ENCODE results near the gene LAPTM5. TPM values are rescaled to one million over a fixed set of nuclear protein-coding genes. Genes with fewer than 3 reads are reported as not detected.
A peak's percentile ranks its signal among the peaks of the same experiment; 100 is the strongest.

The LAPTM5 gene
- total RNA-seq, 3 donors from 2014 or later = 68.3 to 97.3 (median 86.8) TPM

DNA sequence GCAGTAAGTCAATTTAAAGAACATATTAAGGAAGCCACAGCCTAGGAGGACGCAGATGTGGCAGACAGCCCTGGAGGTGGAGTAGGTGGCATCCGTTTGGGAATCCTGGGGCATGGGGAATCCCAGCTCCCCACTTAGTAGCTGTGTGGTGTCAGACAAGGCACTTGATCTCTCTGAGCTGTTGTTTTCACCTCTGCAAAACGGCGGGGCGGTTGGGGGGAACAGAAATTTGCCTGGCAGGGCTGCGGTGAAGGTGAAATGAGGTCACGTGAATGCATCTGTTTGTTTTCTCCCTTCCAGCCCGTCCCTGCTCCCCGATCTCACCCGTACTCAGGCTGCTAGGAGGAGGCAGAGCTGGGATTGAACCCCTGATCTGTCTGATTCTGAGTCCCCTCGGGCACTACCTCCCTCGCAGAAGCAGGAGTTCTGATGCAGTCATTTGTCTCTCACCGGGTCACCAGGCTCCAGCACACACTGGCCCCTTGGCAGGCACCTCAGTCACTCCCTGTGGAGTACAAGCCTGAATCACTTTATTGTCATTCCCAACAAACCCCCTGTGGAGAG lies 2.2 kb upstream of the LAPTM5 start:
- peaks cover 80% of the 10 kb centered on the region for H3K4me1 Mint-ChIP-seq (ENCODE audit: low read depth)
- peak; percentile 30 to 35 for ATAC-seq
- H3K4me3 Mint-ChIP-seq = peak overlapping the region; percentile 40
- H3K36me3 Mint-ChIP-seq (ENCODE audit: insufficient read depth) = peaks cover 9% of the 10 kb centered on the region
- no peaks in the 10 kb centered on the region for H3K27me3 Mint-ChIP-seq (ENCODE audit: low read depth)
- H3K9me3 Mint-ChIP-seq = no peaks in the 10 kb centered on the region
- peak; percentile 50 for DNase-seq

DNA sequence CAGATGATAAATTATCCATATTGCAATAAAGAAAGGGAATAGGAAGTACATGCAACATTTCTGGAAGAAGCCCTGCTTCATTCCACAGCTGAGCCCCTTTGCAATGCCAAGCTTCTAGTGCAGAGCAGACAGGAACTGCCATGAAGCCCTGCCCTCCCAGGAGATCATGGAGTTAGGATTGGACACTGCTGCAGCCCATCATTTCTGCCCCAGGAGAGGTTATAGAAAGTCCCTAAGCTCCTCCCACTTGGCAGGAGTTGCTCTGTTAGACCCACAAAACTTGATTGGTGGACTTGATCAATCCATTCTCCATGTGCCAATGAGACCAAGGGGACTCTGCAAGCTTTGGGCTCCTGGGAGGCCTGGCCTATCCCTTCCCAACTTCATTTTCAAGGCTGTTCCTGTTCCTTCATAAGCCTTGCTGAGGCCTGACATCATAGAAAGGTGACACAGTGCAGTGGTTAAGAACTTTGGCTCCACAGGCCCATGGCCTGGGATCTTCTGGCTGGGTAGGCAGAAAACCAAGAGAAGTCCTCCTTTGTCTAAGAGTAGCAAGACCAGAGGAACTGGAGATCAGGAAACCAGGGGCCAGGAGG lies 1.3 kb upstream of the LAPTM5 start:
- ATAC-seq = no peak
- H3K9me3 Mint-ChIP-seq = no peaks in the 10 kb centered on the region

DNA sequence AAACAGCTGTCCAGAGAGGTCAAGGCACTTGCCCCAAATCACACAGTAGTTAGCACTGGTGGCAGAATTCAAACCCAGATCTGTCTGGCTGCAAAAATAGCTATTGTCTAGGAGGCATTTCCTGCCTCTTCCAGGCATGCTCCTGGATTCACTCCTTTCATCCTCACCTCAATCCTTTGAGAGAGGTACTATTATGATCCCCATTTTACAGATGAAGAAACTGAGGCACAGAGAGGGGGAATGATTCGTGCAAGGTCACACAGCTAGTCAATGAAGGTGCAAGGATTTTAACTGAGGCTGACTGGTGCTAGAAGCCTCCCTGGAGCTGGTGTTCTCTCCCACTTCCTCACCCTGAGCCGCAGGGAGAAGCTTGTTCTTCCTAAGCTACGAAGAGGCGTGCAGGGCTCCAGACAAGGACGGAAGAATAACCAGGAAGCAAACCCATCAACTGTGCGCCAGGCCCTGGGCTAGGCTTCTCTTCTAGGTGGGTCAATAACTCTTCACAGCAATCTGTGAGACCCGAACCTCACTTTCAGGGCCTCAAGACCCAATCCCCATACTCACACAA lies 631 bp upstream of the LAPTM5 start:
- H3K4me1 Mint-ChIP-seq (ENCODE audit: low read depth) = peaks cover 93% of the 10 kb centered on the region
- peaks cover 9% of the 10 kb centered on the region for H3K36me3 Mint-ChIP-seq (ENCODE audit: insufficient read depth)
- peak overlapping the region; percentile 99 for H3K4me3 Mint-ChIP-seq
- ATAC-seq (no peak), DNase-seq (no peak)
- no peaks in the 10 kb centered on the region for H3K27me3 Mint-ChIP-seq (ENCODE audit: low read depth)
- H3K9me3 Mint-ChIP-seq = no peaks in the 10 kb centered on the region

More for the DNA sequence above, 1.3 kb upstream of the LAPTM5 start:
- H3K27me3 Mint-ChIP-seq (ENCODE audit: low read depth) = no peaks in the 10 kb centered on the region
- H3K4me3 Mint-ChIP-seq = peak overlapping the region; percentile 99
- DNase-seq = no peak
- peaks cover 89% of the 10 kb centered on the region for H3K4me1 Mint-ChIP-seq (ENCODE audit: low read depth)
- H3K36me3 Mint-ChIP-seq (ENCODE audit: insufficient read depth) = peaks cover 9% of the 10 kb centered on the region

DNA sequence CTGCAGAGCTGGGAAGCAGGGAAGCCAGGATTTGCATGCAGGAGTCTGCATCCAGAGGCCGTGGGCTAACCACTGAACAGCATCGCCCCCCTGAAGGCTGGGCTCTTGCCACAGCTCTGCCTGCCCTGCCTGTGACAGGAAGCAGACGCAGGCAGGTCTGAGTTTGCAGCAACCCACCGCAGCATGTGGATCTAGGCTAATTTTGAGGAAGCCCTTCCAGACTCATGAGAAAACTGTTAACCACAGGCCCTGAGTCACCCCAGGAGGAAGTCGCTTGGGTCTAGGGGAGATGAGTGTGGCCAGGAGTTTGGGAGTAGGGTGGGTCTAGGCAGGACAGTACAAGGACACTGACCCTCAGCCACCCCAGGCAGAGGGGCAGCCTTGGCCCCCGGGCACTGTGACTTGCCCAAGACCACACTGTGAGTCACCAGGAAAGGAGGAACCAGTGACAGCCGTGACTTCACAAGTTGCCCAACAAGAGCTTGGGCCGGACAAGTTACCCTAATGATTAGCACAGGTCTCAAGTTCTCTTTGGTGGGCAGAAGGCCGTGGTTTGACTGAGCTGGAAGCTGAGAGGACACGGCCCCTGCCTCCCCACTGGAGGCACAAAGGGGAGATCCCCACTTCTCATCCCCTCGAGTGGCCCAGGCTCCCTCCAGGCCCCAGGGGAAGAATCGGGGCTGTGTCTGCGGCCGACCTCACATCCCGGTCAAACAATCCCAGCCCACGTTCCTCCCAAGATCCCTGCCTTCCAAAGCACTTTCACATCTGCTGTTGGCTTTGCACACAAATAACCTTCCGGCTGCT lies 826 bp downstream of the LAPTM5 start:
- Mint-ChIP-seq H3K36me3 (ENCODE audit: insufficient read depth) (peaks cover 11% of the 10 kb centered on the region), H3K4me1 (ENCODE audit: low read depth) (peaks cover 92% of the 10 kb centered on the region), H3K27me3 (ENCODE audit: low read depth) (no peaks in the 10 kb centered on the region)

DNA sequence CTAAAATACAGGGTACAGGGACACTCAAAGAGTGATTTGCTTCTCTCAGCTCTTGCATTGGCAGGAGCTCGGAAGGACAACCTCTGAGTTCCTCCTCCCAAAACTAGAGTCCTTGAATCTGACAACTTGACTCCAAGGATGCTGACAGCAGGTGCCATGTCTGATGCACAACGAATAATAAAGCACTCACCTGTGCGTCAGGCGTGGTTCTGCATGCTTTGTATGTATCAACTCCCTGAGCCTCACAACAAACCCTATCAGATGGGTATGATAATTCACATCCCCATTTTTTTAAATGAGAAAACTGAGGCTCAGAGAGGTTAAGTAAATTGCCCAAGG lies 1.4 kb downstream of the LAPTM5 start:
- Mint-ChIP-seq H3K4me3 (peak overlapping the region; percentile 99), H3K9me3 (no peaks in the 10 kb centered on the region)
- ATAC-seq = no peak

More for the DNA sequence above, 826 bp downstream of the LAPTM5 start:
- H3K4me3 Mint-ChIP-seq = peak overlapping the region; percentile 99
- DNase-seq (peak; percentile 56), ATAC-seq (peak; percentile 62 to 67)
- H3K9me3 Mint-ChIP-seq = no peaks in the 10 kb centered on the region

DNA sequence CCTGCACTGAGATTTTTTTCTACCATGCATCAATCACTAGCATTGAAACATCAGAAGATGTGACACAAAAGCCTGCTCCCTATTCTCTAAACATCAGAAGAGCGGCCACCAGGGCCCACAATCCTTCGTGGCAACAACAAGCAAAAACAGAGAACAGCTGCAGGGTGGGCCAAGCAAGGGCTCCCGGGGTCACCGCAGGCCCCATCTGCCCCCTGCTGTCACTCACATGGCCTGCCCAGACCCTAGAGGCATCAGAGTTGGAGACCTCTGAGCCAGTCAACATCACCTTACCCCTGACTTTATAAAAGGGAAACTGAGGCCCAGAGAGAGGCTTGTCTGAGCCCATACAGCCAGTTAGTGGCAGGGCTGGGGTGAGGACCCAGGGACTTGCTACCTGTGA lies 1.8 kb downstream of the LAPTM5 start:
- no peak for ATAC-seq
- no peaks in the 10 kb centered on the region for H3K27me3 Mint-ChIP-seq (ENCODE audit: low read depth)
- DNase-seq = no peak

More for the DNA sequence above, 1.4 kb downstream of the LAPTM5 start:
- no peak for DNase-seq
- Mint-ChIP-seq H3K36me3 (ENCODE audit: insufficient read depth) (peaks cover 11% of the 10 kb centered on the region), H3K4me1 (ENCODE audit: low read depth) (peaks cover 93% of the 10 kb centered on the region), H3K27me3 (ENCODE audit: low read depth) (no peaks in the 10 kb centered on the region)

DNA sequence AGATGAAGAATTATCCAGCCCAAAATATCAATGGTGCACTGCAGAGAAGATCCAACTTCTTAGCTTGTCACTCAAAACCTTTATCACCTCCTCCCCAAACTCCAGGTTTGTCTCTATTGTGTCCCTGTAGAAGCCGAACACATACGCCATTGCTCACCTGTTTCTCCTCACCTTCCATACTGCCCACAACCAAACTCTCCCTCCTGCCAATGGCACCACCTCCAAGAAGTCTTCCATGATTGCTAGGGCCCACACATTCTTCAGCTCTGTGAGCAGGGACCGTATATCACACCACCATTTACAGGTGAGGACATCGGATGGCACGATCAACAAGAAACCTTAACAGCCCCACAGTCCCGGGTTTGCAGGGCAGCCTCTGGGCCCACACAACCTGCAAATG lies 2.2 kb downstream of the LAPTM5 start:
- H3K4me3 Mint-ChIP-seq = peak overlapping the region; percentile 99
- ATAC-seq (no peak), DNase-seq (no peak)
- H3K4me1 Mint-ChIP-seq (ENCODE audit: low read depth) = peaks cover 93% of the 10 kb centered on the region
- no peaks in the 10 kb centered on the region for H3K9me3 Mint-ChIP-seq
- no peaks in the 10 kb centered on the region for H3K27me3 Mint-ChIP-seq (ENCODE audit: low read depth)
- H3K36me3 Mint-ChIP-seq (ENCODE audit: insufficient read depth) = peaks cover 11% of the 10 kb centered on the region

More for the DNA sequence above, 1.8 kb downstream of the LAPTM5 start:
- Mint-ChIP-seq H3K36me3 (ENCODE audit: insufficient read depth) (peaks cover 11% of the 10 kb centered on the region), H3K9me3 (no peaks in the 10 kb centered on the region), H3K4me3 (peak overlapping the region; percentile 99), H3K4me1 (ENCODE audit: low read depth) (peaks cover 93% of the 10 kb centered on the region)

DNA sequence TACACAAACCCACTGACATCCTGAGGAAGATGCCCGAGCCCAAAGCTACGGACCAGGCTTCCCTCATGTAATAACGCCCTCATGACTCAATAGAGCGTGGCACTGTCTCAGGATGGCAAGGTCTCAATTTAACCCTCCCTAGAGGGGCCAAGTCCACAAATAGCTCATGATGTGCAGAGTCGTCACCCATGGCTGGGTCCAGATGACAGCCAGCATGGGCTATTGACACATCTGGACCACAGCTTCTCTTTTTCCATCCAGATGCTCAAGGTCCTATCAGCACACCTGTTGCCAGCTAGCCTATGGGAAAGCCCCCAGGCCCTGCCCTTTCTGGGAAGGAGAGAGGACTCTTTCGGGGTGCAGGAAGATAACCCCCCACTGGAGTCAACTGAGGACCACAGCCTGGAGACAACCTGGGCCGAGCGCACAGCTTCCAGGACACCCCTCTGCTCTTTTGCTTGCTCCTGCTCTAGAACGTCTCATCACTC lies 2.8 kb downstream of the LAPTM5 start:
- Mint-ChIP-seq H3K4me3 (peak overlapping the region; percentile 99), H3K9me3 (no peaks in the 10 kb centered on the region), H3K27me3 (ENCODE audit: low read depth) (no peaks in the 10 kb centered on the region), H3K36me3 (ENCODE audit: insufficient read depth) (peaks cover 11% of the 10 kb centered on the region), H3K4me1 (ENCODE audit: low read depth) (peaks cover 93% of the 10 kb centered on the region)
- DNase-seq = no peak
- ATAC-seq = peak; percentile 15 to 27

DNA sequence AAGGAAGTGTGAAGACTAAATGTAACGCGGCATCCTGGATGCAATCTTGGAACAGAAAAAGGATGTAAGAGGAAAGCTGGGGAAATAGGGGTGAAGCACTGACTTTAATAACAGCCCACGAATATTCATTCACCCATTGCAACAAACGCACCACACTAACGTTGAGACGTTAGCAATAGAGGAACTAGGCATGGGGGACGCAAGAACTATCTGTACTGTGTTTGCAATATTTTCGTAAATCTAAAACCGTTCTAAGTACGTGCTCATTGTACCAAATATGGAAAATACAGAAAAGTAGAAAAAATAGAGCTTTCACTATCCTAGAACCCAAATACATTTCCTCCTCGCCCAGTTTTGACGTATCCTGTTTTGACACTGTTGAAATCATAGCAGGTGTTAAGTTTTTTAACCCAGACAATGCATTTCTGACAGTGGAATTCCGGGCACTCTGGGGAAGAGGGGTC lies 3.9 kb downstream of the LAPTM5 start:
- Mint-ChIP-seq H3K4me1 (ENCODE audit: low read depth) (peaks cover 93% of the 10 kb centered on the region), H3K36me3 (ENCODE audit: insufficient read depth) (peaks cover 12% of the 10 kb centered on the region), H3K4me3 (peak overlapping the region; percentile 99), H3K27me3 (ENCODE audit: low read depth) (no peaks in the 10 kb centered on the region), H3K9me3 (no peaks in the 10 kb centered on the region)
- DNase-seq (no peak), ATAC-seq (no peak)

DNA sequence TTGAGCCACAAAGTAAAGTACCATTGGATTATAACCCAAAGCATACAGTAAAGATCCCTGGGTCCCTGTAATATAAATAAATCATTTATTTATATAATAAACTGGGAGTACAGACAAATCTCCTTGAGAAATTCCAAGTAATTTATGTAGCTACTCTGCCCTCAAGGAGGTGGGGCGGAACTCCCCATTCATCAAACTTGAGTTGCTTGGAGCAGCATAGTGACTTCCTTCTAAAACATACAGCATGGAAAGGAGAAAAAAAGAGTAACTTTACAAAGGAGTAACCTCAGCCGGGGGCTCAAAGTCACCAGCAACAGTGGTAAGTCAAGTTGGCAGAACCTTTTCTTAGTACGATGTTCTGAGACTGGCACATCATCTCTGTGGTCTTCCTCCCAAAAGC lies 4.5 kb downstream of the LAPTM5 start:
- Mint-ChIP-seq H3K4me1 (ENCODE audit: low read depth) (peaks cover 93% of the 10 kb centered on the region), H3K27me3 (ENCODE audit: low read depth) (no peaks in the 10 kb centered on the region), H3K9me3 (no peaks in the 10 kb centered on the region), H3K36me3 (ENCODE audit: insufficient read depth) (peaks cover 13% of the 10 kb centered on the region), H3K4me3 (peak overlapping the region; percentile 99)
- ATAC-seq (no peak), DNase-seq (no peak)

DNA sequence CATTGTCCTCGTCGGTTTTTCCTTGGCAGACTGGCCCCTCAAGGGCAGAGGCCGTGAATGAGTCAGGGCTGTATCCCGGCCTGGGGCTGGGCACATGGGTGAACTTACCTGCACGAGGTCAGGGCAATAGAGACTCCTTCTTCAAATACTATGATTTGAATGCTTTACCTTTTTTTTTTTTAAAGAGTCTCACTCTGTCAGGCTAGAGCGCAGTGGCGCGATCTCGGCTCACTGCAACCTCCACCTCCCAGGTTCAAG lies 5.0 kb downstream of the LAPTM5 start:
- no peaks in the 10 kb centered on the region for H3K9me3 Mint-ChIP-seq
- ATAC-seq (no peak), DNase-seq (no peak)
- no peaks in the 10 kb centered on the region for H3K27me3 Mint-ChIP-seq (ENCODE audit: low read depth)
- peak overlapping the region; percentile 60 for H3K4me3 Mint-ChIP-seq
- peaks cover 94% of the 10 kb centered on the region for H3K4me1 Mint-ChIP-seq (ENCODE audit: low read depth)
- H3K36me3 Mint-ChIP-seq (ENCODE audit: insufficient read depth) = peaks cover 14% of the 10 kb centered on the region

DNA sequence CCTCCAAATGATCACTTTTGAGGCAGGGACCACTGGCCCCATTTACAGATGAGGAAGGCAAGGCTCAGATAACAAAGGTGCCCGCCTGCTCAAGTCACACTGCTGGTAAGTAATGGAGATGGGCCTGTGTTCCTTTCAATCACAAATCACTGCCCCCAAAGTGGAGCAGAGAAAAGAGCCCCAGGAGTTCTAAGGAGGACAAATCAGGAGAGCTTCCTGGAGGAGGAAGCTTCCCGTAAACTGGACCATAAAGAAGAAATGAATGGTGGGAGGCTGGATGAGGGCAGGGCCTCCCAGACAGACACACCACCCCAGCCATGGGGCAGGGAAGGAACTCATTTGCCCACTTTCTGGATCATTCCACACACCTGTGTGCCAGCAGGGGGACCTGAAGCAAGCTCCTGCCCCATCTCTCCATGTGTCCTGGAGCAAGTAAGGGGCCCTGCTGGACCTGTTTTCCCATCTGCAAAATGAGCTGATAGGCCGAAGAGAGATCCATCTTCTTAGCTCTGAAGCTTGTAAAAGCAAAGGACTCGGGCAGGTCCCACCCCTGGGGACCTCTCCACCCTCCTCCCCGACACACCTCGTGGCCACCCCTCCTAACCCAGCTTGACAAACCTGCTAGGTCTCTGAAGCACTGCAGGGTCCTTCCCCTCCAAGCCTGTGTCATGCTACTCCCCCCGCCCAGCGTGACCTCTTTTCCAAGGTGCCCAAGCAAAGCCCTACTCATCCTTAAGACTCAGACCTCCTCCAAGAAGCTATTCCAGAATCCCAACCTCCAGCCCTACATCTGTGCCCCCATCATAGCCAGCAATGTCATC lies 5.5 kb downstream of the LAPTM5 start:
- Mint-ChIP-seq H3K9me3 (no peaks in the 10 kb centered on the region), H3K27me3 (ENCODE audit: low read depth) (no peaks in the 10 kb centered on the region), H3K4me3 (peak overlapping the region; percentile 60), H3K36me3 (ENCODE audit: insufficient read depth) (peaks cover 15% of the 10 kb centered on the region), H3K4me1 (ENCODE audit: low read depth) (peaks cover 94% of the 10 kb centered on the region)
- ATAC-seq (no peak), DNase-seq (no peak)

DNA sequence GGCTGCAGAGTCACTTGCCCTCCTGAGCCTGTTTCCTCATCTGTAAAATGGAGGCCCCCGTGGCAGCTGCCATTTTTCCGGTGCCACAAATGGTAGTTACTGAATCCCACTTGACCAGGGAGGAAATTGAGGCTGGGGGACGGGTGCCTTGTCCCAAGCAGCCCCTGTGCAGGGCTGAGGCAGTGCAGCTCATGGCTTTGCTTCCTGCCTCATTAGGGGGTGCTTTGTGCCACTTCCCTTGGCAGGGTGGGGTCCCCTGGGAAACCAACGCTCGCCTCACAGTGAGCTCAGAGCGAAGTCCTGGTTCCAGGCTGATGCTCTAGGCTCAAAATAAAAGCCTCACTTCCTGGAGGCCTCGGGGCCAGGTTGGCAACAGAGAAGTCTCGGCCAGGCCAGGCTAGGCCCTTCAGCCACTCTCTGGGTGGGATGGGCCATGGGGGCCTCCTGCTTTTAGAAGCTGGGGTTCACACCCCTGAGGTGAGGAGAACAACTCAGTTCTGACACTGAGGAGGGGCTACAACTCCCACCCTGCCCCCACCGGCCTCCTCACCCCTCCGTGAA lies 6.8 kb downstream of the LAPTM5 start:
- Mint-ChIP-seq H3K4me3 (peak overlapping the region; percentile 81), H3K36me3 (ENCODE audit: insufficient read depth) (peaks cover 22% of the 10 kb centered on the region), H3K27me3 (ENCODE audit: low read depth) (no peaks in the 10 kb centered on the region), H3K9me3 (no peaks in the 10 kb centered on the region), H3K4me1 (ENCODE audit: low read depth) (peaks cover 99% of the 10 kb centered on the region)
- DNase-seq (no peak), ATAC-seq (no peak)
